HG02981 (cell line): ENCODE results near the gene LILRA1.
"Not testable (repeated sequence)": the region's sequence is repeated elsewhere in the genome, so short reads cannot be mapped to it uniquely, and the experiment has no call there.

Experiments
- ATAC-seq: cut with Tn5 transposase; IDR thresholded peaks from one replicate; pipeline ENCODE4 v1.9.1; 2021; ENCODE audit warnings: mild to moderate bottlenecking, moderate library complexity; ENCODE audit not compliant: unreplicated experiment

The LILRA1 gene

DNA sequence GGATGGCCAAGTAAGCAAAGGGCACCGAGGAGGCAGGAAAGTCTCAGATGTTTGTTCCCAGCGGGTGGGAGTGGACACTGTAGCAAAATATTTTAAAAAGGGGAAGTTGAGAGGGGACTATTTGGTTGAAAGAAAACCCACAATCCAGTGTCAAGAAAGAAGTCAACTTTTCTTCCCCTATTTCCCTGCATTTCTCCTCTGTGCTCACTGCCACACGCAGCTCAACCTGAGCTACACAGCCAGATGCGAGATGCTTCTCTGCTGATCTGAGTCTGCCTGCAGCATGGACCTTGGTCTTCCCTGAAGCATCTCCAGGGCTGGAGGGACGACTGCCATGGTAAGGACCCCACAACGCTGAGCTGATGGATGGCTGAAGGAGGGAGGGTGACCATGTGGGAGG, at the start of gene LILRA1:
Gene LILRA1 (plus strand): TSS at position 188 of the 400 bp plus-strand sequence. CDS start 613 bp downstream, outside the sequence.
- not testable (repeated sequence) for ATAC-seq

DNA sequence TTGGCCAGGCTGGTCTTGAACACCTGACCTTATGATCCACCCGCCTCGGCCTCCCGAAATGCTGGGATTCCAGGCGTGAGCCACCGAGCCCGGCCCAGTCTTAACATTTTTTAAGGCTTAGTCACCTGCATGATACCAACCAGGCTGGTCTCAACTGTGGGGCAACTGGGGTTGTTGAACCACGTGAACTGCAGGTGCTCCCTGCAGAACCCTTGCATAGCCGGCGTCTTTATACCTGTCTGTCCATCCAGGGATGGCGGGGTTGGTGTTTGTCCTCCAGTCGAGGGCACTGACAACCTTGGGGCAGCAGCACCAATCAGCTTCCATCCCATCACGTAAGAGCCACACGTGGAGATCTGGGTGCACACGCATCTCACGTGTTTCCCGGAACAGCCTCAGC, 44.6 kb upstream of the LILRA1 start:
- no peak for ATAC-seq

DNA sequence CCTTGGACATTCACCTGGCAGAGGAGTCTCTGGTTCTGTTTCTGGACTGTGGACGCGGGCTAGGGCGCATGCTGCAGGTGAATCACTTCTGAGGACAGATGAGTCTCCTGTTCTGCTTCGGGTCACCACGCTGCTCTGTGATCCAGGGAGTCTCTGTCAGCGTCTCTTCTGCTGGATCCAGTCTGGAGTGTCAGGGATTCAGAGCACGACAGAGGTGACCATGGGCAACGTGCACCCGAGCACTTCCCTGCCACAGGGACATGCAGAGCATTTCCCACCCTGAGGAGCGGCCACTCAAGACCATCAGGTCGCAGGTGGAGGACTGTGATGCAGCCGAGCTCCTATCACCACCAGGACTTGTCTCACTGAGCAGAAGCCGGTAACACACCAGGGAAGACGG, 44.2 kb upstream of the LILRA1 start:
- ATAC-seq, result no peak

DNA sequence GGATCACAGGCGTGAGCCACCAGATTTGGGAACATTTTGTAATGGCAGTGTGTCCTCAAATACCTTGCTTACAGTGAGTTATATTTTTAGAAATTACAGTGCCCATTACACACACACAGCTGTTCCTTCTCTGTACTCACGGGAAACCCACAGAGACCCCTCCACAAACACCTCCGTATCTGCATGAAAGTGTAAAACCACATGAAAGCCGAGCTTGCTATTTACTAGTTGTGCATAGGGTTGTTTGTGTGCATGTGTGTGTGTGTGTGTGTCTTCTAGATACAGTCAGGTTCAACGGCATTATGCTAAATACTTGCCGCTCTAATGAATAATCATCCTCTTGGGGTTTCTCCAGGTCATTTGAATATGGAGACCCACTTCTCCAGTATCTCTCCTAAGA, 42.1 kb upstream of the LILRA1 start:
- no peak for ATAC-seq

DNA sequence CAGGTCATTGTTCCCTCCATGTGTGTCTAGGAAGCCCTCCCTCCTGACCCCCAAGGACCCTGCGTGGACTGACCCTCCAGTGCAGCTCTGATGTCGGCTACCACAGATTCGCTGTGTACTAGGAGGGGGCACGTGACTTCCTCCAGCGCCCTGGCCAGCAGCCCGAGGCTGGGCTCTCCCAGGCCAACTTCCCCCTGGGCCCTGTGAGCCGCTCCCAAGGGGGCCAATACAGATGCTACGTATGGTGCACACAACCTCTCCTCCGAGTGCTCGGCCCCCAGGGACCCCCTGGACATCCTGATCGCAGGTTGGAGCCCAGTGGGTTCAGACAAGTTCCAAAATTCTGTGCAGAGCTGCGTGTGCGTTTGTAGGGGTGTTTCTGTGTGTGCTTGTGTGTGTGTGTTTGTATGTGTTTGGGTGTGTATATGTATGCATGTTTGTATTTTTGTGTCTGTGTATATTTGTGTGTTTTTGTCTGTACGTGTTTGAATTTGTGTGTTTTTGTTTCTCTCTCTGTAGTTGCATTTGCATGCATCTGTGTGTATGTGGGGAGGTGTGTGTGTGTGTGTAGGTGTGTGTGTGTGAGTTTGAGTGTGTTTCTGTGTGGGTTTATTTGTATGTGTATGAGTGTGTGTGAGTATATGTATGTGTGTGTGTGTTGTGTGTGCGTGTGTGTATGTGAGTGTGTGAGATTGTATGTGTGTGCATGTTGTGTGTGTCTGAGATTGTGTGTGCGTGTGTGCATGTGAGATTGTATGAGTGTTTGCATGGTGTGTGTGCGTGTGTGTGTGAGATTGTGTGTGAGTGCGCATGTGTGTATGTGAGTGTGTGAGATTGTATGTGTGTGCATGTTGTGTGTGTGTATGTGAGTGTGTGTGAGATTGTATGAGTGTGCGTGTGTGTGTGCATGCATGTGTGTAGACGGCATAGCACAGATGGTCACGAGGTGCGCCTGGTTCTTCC, 41.2 kb upstream of the LILRA1 start:
- no peak for ATAC-seq

DNA sequence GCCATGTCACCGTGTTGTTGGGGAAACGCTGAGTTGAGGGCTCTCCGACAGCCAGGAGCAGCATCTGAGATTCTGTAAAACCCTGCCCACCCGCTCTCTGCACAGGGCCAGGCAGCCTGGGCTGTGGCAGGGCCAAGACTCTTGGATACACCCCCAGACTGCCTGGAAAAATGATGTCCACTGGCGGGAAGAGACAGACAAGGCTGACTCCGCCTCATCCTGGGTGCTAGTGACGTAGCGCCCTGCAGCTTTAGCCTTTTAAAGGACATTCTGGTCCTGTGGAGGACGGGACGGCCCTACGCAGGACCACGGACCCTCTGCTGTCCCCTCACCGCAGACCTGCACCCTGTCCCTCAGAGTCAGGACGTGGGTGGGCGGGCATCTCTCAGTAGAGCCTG, 40.5 kb upstream of the LILRA1 start:
- no peak for ATAC-seq

DNA sequence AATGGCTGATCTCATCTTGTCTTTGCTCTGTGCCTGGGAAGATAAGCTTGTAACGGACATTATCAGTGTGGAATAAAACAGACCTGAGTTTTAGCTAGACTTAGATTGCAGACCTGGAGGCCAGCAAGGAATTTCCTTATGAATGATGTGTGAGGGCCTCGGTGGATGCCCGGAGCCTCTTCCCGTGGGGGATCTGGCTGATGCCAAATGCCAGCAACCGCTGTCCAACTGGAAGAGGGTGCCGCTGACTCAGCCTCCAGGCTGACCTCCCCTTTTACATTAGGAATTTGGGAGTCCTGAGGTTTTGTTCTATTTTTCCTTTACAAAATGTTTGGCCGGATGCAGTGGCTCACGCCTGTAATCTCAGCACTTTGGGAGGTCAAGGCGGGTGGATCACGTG, 39.4 kb upstream of the LILRA1 start:
- no peak for ATAC-seq

DNA sequence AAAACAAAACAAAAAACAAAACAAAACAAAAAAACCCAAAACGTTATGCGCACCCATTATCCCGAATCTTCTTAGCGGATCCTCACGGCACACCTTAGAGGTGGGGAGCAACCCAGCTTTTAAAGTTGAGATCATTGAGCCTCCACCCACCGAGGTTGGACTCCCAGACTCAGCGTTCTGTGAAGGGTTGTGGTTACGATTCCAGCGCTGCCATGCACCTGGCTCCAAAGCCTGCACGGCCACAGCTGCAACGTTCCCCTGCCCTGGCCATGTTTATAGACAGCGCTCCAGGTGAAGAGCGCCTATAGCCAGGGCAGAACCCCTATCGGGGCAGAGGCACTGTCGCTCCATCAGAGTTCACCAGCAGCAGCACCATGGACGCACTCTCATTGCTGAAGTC, 38.5 kb upstream of the LILRA1 start:
- ATAC-seq, result no peak

DNA sequence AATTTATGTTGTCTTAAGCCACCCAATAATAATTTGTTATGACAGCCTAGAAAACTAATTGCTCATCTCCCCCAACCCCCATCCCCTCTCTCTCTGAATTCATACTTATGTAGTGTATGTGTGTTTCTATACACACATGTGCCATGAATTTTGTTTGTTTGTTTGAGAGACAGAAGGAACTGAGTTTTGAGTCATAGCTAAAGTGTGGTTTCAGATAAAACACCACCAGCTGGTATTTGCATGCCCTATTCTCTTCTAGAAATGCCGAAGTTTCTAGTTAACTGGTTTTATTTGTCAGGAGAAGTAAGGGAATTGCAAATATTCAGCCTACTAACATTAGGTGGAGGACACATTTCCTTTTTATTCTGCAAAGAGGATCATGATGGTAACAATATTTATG, 37.2 kb upstream of the LILRA1 start:
- no peak for ATAC-seq

DNA sequence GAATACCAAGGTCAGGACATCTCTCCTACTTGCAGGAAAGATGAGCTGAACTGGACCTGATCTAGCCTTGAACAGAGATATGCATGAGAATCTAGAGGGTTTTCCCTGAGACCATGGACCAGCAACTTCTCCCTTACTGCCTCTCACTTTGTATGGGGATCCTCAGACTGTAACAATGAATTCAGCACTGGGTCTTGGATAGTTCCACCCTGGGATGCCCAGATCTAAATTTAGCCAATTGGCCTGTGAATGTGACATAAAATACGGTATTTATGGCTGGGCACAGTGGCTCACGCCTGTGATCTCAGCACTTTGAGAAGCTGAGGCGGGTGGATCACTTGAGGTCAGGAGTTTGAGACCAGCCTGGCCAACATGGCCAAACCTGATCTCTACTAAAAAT, 35.1 kb upstream of the LILRA1 start:
- ATAC-seq, result no peak

DNA sequence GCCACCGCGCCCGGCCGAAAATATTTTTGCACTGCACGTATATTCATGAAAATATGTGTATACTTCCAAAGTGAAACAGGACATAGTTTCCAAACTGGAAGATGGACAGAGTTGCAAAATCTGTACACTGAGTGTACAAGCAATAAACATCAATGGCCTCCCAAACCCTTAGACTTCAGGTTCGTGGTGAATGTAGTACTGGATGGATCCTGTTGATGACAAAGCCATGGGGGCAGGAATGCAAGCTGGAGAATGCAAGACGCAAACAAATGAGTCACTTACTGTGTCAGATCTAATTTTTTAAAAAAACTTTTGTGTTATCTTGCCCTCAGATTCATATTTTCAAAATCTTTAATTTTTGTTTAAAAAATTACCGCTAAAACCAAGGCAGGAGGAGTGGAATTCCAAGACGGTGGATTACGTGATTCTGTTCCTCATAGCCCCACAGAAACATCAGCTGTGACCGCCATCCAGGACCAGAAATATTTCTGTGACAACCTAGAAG, 32.5 kb upstream of the LILRA1 start:
- ATAC-seq, result no peak

DNA sequence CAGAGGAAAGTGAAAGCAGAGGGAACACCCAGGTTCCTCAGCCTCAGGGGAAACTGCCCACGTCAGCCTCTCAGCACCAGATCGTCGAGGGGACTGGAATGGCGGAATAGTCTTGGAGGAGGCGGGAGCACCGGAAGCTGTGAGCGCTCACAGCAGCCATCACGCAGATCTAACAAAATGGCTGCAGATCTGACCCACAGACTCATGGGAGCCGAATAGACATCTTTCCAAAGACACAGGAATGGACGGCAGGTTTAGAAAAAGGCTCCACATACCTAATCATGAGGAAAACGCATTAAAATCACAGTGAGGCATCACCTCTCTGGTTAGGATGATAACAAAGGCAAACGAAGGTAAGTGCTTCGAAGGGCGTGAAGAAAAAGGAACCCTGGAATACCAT, 31.6 kb upstream of the LILRA1 start:
- no peak for ATAC-seq

DNA sequence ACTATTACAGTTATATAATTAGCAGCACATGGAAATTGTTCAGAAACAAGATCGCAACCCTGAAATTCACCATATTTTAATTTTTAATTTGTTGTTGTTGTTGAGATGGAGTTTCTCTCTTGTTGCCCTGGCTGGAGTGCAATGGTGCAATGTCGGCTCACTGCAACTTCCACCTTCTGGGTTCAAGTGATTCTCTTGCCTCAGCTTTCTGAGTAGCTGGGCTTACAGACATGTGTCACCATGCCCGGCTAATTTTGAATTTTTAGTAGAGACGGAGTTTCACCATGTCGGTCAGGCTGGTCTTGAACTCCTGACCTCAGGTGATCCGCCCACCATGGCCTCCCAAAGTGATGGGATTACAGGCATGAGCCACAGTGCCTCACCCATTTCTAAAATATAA, 30.2 kb upstream of the LILRA1 start:
- ATAC-seq, result not testable (repeated sequence)

DNA sequence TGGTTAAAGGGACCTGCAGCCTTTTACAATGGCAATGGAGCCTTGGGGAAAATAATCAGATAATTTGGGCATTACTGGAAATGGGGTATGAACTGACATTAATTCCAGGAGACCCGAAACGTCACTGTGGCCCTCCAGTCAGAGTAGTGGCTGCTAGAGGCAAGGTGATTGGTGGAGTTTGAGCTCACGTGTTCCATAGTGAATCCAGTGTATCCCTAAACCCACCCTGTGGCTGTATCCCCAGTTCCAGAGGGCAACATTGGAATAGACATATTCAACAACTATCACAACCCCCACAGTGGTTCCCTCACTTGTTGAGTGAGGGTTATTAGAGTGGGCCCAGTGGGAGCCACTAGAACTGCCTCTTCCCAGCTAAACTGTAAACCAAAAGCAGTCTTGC, 23.1 kb upstream of the LILRA1 start:
- no peak for ATAC-seq

DNA sequence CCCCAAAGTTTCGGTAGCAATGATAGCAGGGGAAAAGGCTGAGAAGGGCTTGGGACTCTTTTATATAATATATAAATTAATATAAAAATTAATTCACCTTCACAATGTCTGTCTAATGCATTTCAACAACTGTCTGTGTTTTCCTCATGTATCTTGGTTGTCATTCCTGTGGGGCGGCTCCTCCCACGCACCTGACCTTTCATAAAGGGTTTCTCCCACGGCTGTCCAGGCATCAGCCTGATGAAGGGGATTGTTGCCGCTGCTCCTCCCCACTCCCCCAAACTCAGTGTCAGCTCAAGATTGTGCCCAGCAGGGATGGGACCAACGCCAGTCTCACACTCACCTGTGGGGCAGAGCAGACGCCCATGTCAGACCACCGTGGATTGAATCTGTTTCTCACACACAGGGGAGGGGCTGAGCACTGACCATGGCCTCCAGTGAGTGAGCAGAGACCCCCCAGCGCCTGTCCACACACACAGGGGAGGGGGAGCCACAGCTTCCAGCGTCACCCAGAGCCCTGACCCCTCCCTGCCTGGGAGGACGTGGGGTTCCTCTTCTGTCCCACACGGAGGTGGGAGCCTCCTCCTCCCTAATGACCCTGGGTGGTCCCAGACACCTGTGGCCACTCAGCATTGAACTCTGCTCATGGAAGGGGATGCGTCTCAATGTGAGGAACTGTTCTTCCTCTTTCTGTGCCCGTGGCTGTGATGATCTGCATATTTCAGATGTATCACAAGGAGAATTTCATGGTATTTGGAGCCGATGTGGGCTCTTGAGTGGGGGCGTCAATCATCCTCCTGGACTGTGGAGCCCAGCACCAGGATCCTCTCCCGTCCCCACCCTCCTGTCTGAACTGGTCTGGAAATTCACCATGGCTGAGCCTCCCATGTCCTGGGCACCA, 21.5 kb upstream of the LILRA1 start:
- not testable (repeated sequence) for ATAC-seq

DNA sequence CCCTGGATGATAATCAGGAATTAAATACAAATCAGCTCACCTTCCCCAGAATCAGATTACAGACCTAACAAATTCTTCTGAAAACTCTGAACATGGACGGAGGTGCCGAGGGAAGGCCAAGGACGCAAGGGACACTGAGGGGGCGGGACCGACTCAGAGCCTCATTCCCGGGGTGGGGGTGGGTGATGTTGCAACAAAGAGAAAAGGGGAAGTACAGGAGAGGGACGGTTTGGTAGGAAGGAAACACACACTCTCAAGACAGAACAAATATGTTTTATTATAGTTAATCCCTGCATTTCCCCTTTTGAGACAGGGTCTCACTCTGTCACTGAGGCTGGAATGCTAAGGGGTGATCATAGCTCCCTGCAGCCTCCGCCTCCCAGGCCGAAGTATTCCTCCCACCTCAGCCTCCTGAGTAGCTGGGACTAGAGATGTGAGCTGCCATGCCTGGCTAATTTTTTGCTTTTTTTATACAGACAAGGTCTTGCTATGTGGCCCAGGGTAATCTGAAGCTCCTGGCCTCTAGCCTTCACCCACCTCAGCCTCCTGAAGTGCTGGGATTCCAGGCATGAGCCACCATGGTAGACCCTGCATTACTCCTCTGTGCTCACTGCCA, 20.6 kb upstream of the LILRA1 start:
- ATAC-seq, result no peak

DNA sequence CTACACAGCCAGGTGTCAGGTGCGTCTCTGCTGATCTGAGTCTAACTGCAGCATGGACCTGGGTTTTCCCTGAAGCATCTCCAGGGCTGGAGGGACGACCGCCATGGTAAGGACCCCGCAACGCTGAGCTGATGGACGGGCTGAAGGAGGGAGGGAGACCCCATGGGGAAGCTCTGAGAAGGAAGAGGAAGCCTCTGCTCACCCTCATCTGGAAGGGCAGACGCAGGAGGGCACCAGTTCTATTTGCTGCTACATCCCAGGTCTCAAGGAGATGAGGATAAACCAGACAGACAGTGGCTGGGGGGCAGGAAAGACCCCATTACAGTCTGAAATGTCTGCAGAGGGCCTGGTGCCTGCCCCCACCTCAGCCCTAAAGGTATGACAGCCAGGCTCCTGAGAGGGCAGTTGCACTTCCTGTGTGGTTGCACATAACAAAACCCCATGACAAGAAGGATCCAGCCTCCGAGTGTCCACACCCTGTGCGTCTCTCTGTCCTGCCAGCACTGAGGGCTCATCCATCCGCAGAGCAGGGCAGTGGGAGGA, 20.0 kb upstream of the LILRA1 start, which contains the start of gene LILRA2:
Gene LILRA2 (plus strand): TSS at position 461 of the 543 bp plus-strand sequence. CDS start 89 bp downstream, outside the sequence.
- no peak for ATAC-seq

DNA sequence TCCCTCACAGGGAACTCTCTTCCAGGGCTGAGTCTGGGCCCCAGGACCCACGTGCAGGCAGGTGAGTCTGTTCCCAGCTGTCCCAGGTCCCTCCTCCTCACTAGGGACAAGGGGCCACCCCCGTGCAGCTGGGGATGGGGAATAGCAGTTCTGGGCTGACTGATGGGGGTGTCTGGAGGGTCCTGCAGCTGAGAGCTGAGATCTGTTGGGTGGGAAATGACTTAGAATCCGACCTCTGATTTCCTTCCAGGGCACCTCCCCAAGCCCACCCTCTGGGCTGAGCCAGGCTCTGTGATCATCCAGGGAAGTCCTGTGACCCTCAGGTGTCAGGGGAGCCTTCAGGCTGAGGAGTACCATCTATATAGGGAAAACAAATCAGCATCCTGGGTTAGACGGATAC, 19.4 kb upstream of the LILRA1 start:
- no peak for ATAC-seq

DNA sequence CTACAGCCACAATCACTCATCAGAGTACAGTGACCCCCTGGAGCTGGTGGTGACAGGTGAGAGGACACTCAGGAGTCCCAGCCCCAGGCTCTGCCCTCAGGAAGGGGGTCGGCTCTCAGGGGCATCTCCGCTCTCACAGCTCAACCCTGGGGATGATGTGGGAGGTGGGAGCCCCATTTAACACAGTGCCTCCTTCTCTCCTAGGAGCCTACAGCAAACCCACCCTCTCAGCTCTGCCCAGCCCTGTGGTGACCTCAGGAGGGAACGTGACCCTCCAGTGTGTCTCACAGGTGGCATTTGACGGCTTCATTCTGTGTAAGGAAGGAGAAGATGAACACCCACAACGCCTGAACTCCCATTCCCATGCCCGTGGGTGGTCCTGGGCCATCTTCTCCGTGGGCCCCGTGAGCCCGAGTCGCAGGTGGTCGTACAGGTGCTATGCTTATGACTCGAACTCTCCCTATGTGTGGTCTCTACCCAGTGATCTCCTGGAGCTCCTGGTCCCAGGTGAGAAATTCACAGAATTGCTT, 18.8 kb upstream of the LILRA1 start:
- no peak for ATAC-seq

DNA sequence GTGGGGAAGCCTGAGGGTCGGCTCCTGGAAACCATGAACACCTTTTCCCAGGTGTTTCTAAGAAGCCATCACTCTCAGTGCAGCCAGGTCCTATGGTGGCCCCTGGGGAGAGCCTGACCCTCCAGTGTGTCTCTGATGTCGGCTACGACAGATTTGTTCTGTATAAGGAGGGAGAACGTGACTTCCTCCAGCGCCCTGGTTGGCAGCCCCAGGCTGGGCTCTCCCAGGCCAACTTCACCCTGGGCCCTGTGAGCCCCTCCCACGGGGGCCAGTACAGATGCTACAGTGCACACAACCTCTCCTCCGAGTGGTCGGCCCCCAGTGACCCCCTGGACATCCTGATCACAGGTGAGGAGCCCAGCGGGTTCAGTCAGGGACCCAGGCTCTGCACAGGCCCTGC, 18.2 kb upstream of the LILRA1 start:
- not testable (repeated sequence) for ATAC-seq
